Epithelial cell of proximal tubule (primary cell): ENCODE data around the gene PTPRK. TPM values are rescaled to one million over a fixed set of nuclear protein-coding genes. Genes with fewer than 3 reads are reported as not detected.

Experiments used
- DNase-seq: peaks from one replicate; pipeline ENCODE4 v3.0.0-alpha.2; 2011; ENCODE audit warnings: low read depth
- H3K4me3 ChIP-seq: 2 replicates; pipeline ENCODE4 v1.5.1; 2011; ENCODE audit warnings: low read depth, mild to moderate bottlenecking, low read length
- CTCF ChIP-seq: conservative IDR thresholded peaks from 2 replicates; pipeline ENCODE4 v1.5.1; 2012; ENCODE audit warnings: low read depth, mild to moderate bottlenecking, low read length
- total RNA-seq: library from RNA; depleted of rRNA; stranded (reverse); fragments of >200 nt; gene quantifications from 2 replicates; pipeline ENCODE4 v1.2.3, GENCODE V29; 2015

Gene PTPRK
- total RNA-seq, result 41.5 and 42.5 TPM in 2 replicates

GRCh38 chr6:128520436-128521281 is at the start of gene PTPRK:
Gene PTPRK, minus strand, starts transcription at chr6:128520599. Its CDS starts 241 bp downstream, at chr6:128520358.
- DNase-seq, result peak; percentile 85
- H3K4me3 ChIP-seq, result peak within 1 kb of the TSS; percentile 67
- TF ChIP-seq CTCF, result no peak

- no peak for DNase-seq
- no peak for TF ChIP-seq CTCF
Observed at GRCh38 chr6:128567029-128567428, 46.6 kb upstream of the PTPRK start.

GRCh38 chr6:128560966-128561365 is 40.6 kb upstream of the PTPRK start:
- no peak for DNase-seq
- TF ChIP-seq CTCF, result no peak
- H3K4me3 ChIP-seq, result no peak overlapping the region

More at GRCh38 chr6:128567029-128567428, 46.6 kb upstream of the PTPRK start:
- H3K4me3 ChIP-seq, result no peak overlapping the region

- no peak for DNase-seq
- TF ChIP-seq CTCF, result no peak
- H3K4me3 ChIP-seq, result no peak overlapping the region
Observed at GRCh38 chr6:128558924-128559323, 38.5 kb upstream of the PTPRK start.

GRCh38 chr6:128558021-128558420 is 37.6 kb upstream of the PTPRK start:
- no peak overlapping the region for H3K4me3 ChIP-seq
- DNase-seq, result no peak
- no peak for TF ChIP-seq CTCF

GRCh38 chr6:128557081-128557480 is 36.7 kb upstream of the PTPRK start:
- DNase-seq, result no peak
- no peak for TF ChIP-seq CTCF
- no peak overlapping the region for H3K4me3 ChIP-seq

GRCh38 chr6:128554302-128554701 is 33.9 kb upstream of the PTPRK start:
- TF ChIP-seq CTCF, result peak; percentile 54
- DNase-seq, result no peak
- H3K4me3 ChIP-seq, result no peak overlapping the region
